H1 (cell line): ENCODE data around the gene SPINT2. TPM values are rescaled to one million over a fixed set of nuclear protein-coding genes. Genes with fewer than 3 reads are reported as not detected.

Experiments used
- CTCF ChIA-PET: fragments of 300-600 bp; sonication (Branson Sonifier 250); formaldehyde crosslinking; loops from one replicate; lab custom pipeline; 2021; ENCODE audit not compliant: partially characterized antibody; lab: Charles Lee
- POLR2A ChIA-PET: fragments of 300-600 bp; sonication (Branson Sonifier 250); formaldehyde crosslinking; loops from one replicate; lab custom pipeline; 2021; ENCODE audit warnings: inconsistent platforms; ENCODE audit not compliant: partially characterized antibody; lab: Charles Lee
- DNase-seq, 2 experiments: peaks; one replicate each; pipeline versions ENCODE4 v3.0.0 to v3.0.0-alpha.2; 2010 to 2022; ENCODE audit warnings: low spot score in 2 of 2, low read depth in 1 of 2, mixed read lengths in 1 of 2
- FAIRE-seq: peaks from 2 replicates; lab custom pipeline; 2011; peaks lifted over from hg19 to GRCh38; lab: Jason Lieb, UNC
- H2AFZ ChIP-seq: 2 replicates; pipeline ENCODE4 v1.8.1; 2012; ENCODE audit warnings: low read length, inconsistent platforms
- H2AK5ac ChIP-seq: 2 replicates; pipeline ENCODE4 v1.6.1; 2013; ENCODE audit warnings: low read depth, low read length
- H2BK120ac ChIP-seq: replicated peaks from 2 replicates; pipeline ENCODE3; 2013; ENCODE audit warnings: low read depth, low read length, inconsistent platforms
- H2BK12ac ChIP-seq: 2 replicates; pipeline ENCODE4 v1.6.1; 2013; ENCODE audit warnings: low read depth, low read length
- H2BK15ac ChIP-seq: 2 replicates; pipeline ENCODE4 v1.6.1; 2013; ENCODE audit warnings: low read length
- H2BK20ac ChIP-seq: 2 replicates; pipeline ENCODE4 v1.6.1; 2013; ENCODE audit warnings: low read length
- H2BK5ac ChIP-seq: 2 replicates; pipeline ENCODE4 v1.6.1; 2013; ENCODE audit warnings: low read depth, low read length
- H3K14ac ChIP-seq: 2 replicates; pipeline ENCODE4 v1.6.1; 2013; ENCODE audit warnings: inconsistent platforms; ENCODE audit not compliant: insufficient read length
- H3K18ac ChIP-seq: 2 replicates; pipeline ENCODE4 v1.6.1; 2013; ENCODE audit warnings: low read length; ENCODE audit errors: extremely low read depth
- H3K23ac ChIP-seq: 2 replicates; pipeline ENCODE4 v1.6.1; 2013; ENCODE audit warnings: inconsistent platforms; ENCODE audit not compliant: insufficient read length
- H3K23me2 ChIP-seq: 2 replicates; pipeline ENCODE4 v1.6.1; 2013; ENCODE audit warnings: low read depth, low read length
- H3K27ac ChIP-seq: 2 replicates; pipeline ENCODE4 v1.6.1; 2011; ENCODE audit warnings: low read depth, low read length, inconsistent platforms
- H3K27me3 ChIP-seq, 4 experiments: replicated peaks in 1 of 4; 1 replicate in 1 of 4; 2 replicates in 3 of 4; pipeline versions ENCODE4 v1.6.1 to v1.8.1; 2011 to 2013; ENCODE audit warnings: low read length in 3 of 4, mild to moderate bottlenecking in 3 of 4, inconsistent platforms in 2 of 4, mixed read lengths in 2 of 4, moderate library complexity in 1 of 4; ENCODE audit not compliant: control insufficient read depth in 3 of 4, insufficient read depth in 3 of 4; ENCODE audit errors: extremely low read depth in 1 of 4
- H3K36me3 ChIP-seq, 4 experiments: 2 replicates each; pipeline versions ENCODE4 v1.6.1 to v1.8.1; 2011 to 2013; ENCODE audit warnings: mild to moderate bottlenecking in 4 of 4, low read length in 3 of 4, moderate library complexity in 2 of 4, control low read depth in 1 of 4, inconsistent platforms in 1 of 4; ENCODE audit not compliant: insufficient read depth in 4 of 4, control insufficient read depth in 2 of 4
- H3K4ac ChIP-seq: replicated peaks from 2 replicates; pipeline ENCODE3; 2013; ENCODE audit warnings: low read length, low read depth, mixed read lengths, inconsistent platforms; ENCODE audit not compliant: insufficient read length
- H3K4me1 ChIP-seq, 4 experiments: replicated peaks in 1 of 4; 1 replicate in 1 of 4; 2 replicates in 3 of 4; pipeline versions ENCODE4 v1.6.1 to v1.8.1; 2011 to 2013; ENCODE audit warnings: low read length in 3 of 4, inconsistent platforms in 2 of 4, mixed read lengths in 1 of 4; ENCODE audit not compliant: insufficient read depth in 4 of 4, control insufficient read depth in 3 of 4
- H3K4me2 ChIP-seq, 2 experiments: 2 replicates each; pipeline versions ENCODE4 v1.6.1 to v1.8.1; 2011 to 2013; ENCODE audit warnings: low read depth in 2 of 2, low read length in 2 of 2, control low read depth in 1 of 2, inconsistent platforms in 1 of 2, mild to moderate bottlenecking in 1 of 2; ENCODE audit not compliant: insufficient read depth in 1 of 2
- H3K4me3 ChIP-seq, 4 experiments: fragments of 200-600, 300-600 bp in 1 of 4; sonication (generic), shearing (Covaris generic), sonication (Bioruptor Twin) in 1 of 4; 2 replicates each; pipeline versions ENCODE4 v1.5.1 to v1.8.1; 2011 to 2016; ENCODE audit warnings: low read length in 4 of 4, low read depth in 3 of 4, control low read depth in 2 of 4, inconsistent platforms in 2 of 4, mild to moderate bottlenecking in 2 of 4, mixed read lengths in 1 of 4, moderate library complexity in 1 of 4; ENCODE audit not compliant: insufficient read depth in 2 of 4; ENCODE audit errors: extremely low read depth in 1 of 4
- H3K56ac ChIP-seq: replicated peaks from 2 replicates; pipeline ENCODE3; 2013; ENCODE audit warnings: low read depth, mild to moderate bottlenecking, mixed read lengths, low read length, inconsistent platforms; ENCODE audit not compliant: insufficient read length
- H3K79me1 ChIP-seq: 2 replicates; pipeline ENCODE4 v1.6.1; 2013; ENCODE audit warnings: low read depth, low read length, control low read depth
- H3K79me2 ChIP-seq, 2 experiments: 2 replicates each; pipeline versions ENCODE4 v1.6.1 to v1.8.1; 2012 to 2013; ENCODE audit warnings: low read length in 2 of 2, mild to moderate bottlenecking in 2 of 2, inconsistent platforms in 1 of 2; ENCODE audit not compliant: insufficient read depth in 2 of 2, control insufficient read depth in 1 of 2
- H3K9ac ChIP-seq, 4 experiments: replicated peaks in 1 of 4; 1 replicate in 1 of 4; 2 replicates in 3 of 4; pipeline versions ENCODE4 v1.6.1 to v1.8.1; 2011 to 2013; ENCODE audit warnings: low read depth in 3 of 4, low read length in 3 of 4, control low read depth in 2 of 4, mild to moderate bottlenecking in 2 of 4, moderate library complexity in 2 of 4, inconsistent platforms in 1 of 4; ENCODE audit errors: extremely low read depth in 1 of 4
- H3K9me3 ChIP-seq, 2 experiments: 2 replicates each; pipeline versions ENCODE4 v1.6.1 to v1.8.1; 2012 to 2013; ENCODE audit warnings: mild to moderate bottlenecking in 2 of 2, moderate library complexity in 2 of 2, control low read depth in 1 of 2, inconsistent platforms in 1 of 2, low read depth in 1 of 2, low read length in 1 of 2, mixed read lengths in 1 of 2; ENCODE audit not compliant: insufficient read depth in 2 of 2
- H4K20me1 ChIP-seq, 2 experiments: replicated peaks in 1 of 2; 2 replicates each; pipeline versions ENCODE3 to v1.8.1; 2011 to 2013; ENCODE audit warnings: inconsistent platforms in 2 of 2, low read length in 2 of 2, mild to moderate bottlenecking in 1 of 2; ENCODE audit not compliant: insufficient read depth in 2 of 2, control insufficient read depth in 1 of 2
- H4K5ac ChIP-seq: 2 replicates; pipeline ENCODE4 v1.6.1; 2013; ENCODE audit warnings: low read length, low read depth, mixed read lengths, inconsistent platforms; ENCODE audit not compliant: insufficient read length
- H4K8ac ChIP-seq: 2 replicates; pipeline ENCODE4 v1.8.0; 2013; ENCODE audit warnings: mild to moderate bottlenecking, moderate library complexity, low read length, inconsistent platforms; ENCODE audit not compliant: insufficient read depth; ENCODE audit errors: extremely low read depth
- H4K91ac ChIP-seq: replicated peaks from 2 replicates; pipeline ENCODE3; 2013; ENCODE audit warnings: low read length, mixed read lengths, inconsistent platforms; ENCODE audit not compliant: insufficient read length
- GTF2F1 ChIP-seq: IDR thresholded peaks from 2 replicates; pipeline ENCODE4 v1.6.1; 2012; ENCODE audit warnings: low read depth, low read length, improper control_type of control experiment, borderline replicate concordance
- SAP30 ChIP-seq: fragments of 300-600 bp; sonication (generic); IDR thresholded peaks from 2 replicates; pipeline ENCODE4 v1.7.1; 2012; ENCODE audit warnings: low read length, moderate library complexity, mild to moderate bottlenecking, inconsistent platforms; ENCODE audit not compliant: insufficient read depth, insufficient replicate concordance
- WGBS, 2 experiments: shearing (Covaris generic) in 1 of 2; methylation state at CpG; one replicate each; pipeline versions ENCODE4 v1.1.6 to v1.1.7; 2013 to 2015; ENCODE audit warnings: low lambda C conversion rate in 2 of 2, mixed read lengths in 2 of 2, inconsistent platforms in 1 of 2, low coverage in 1 of 2, missing lambda C conversion rate in 1 of 2; ENCODE audit not compliant: insufficient replicate concordance in 2 of 2, insufficient coverage in 1 of 2, insufficient read length in 1 of 2; ENCODE audit errors: extremely low coverage in 1 of 2, missing lambda C conversion rate in 1 of 2; 5-methylcytosine and 5-hydroxymethylcytosine counted together
- polyA plus RNA-seq, 7 experiments: library from polyadenylated mRNA; depleted of rRNA in 3 of 7; stranded (reverse) in 5 of 7; unstranded in 2 of 7; fragments of >200 nt in 5 of 7; fragments of 200-250 nt in 2 of 7; gene quantifications; 1 replicate in 5 of 7; 2 replicates in 1 of 7; 4 replicates in 1 of 7; pipeline versions ENCODE4 v1.2.1 to v1.2.3, GENCODE V29; 2011 to 2013; ENCODE audit warnings: missing spikeins in 2 of 7, mixed read lengths in 2 of 7
- total RNA-seq: library from RNA; stranded (reverse); fragmentation: NEBNext Ultra II Directional; extraction: Animal tissue kit (Norgen Biotek cat#: 25700); gene quantifications from 2 replicates; pipeline ENCODE4 v1.2.1, GENCODE V29; 2021

The SPINT2 gene
- total and polyA plus RNA-seq, 2 of the 8 experiments (the other 6 are each of a cell fraction or from before 2014, with no cell fraction given) = 294 to 296 TPM

- no peaks in the 10 kb centered on the region for H3K4me1 ChIP-seq
- H3K79me1 ChIP-seq = no peaks in the 10 kb centered on the region
- ChIA-PET CTCF (interaction anchor here (0.5 to 3.3 kb wide), 6 partner anchors 9 to 172 kb away, joined by 3 to 10 read pairs (median 4); no protein-coding TSS in a partner anchor), POLR2A (interaction anchor here (0.7 to 4.3 kb wide), 8 partner anchors 9 to 59 kb away, joined by 3 to 34 read pairs (median 4); partner anchors contain the start of genes C19orf33 and KCNK6)
- H2AFZ ChIP-seq = no peak overlapping the region
- H3K9me3 ChIP-seq = peaks cover 0 to 3% of the 10 kb centered on the region in 2 experiments; a peak in 1 of 4 replicates
- no peak overlapping the region for H4K5ac ChIP-seq
- DNase-seq (no peak), FAIRE-seq (no peak)
- H3K27me3 ChIP-seq = no peaks in the 10 kb centered on the region
- no peak overlapping the region for H3K4ac ChIP-seq
- no peak overlapping the region for H2BK15ac ChIP-seq
- H3K23ac ChIP-seq = no peak overlapping the region
- no peak overlapping the region for H2BK5ac ChIP-seq
- WGBS, 2 experiments = 88% methylated on average over 8 of the region's 8 CpGs; no CpG with 5 or more reads in 1 of the 2 experiments
- no peak overlapping the region for H2AK5ac ChIP-seq
- no peak overlapping the region for H3K56ac ChIP-seq
- H2BK12ac ChIP-seq = no peak overlapping the region
- H2BK120ac ChIP-seq = no peak overlapping the region
- H3K9ac ChIP-seq = no peak overlapping the region
- no peak overlapping the region for H3K18ac ChIP-seq
- no peak for TF ChIP-seq GTF2F1
- TF ChIP-seq SAP30 = no peak
- no peak overlapping the region for H4K8ac ChIP-seq
- H3K36me3 ChIP-seq = peaks cover 8 to 33% (median 26%) of the 10 kb centered on the region in 4 experiments; a peak in 7 of 8 replicates
- no peaks in the 10 kb centered on the region for H3K23me2 ChIP-seq
- H2BK20ac ChIP-seq = no peak overlapping the region
- H3K79me2 ChIP-seq = no peaks in the 10 kb centered on the region
- no peak overlapping the region for H3K27ac ChIP-seq
- no peak overlapping the region for H3K4me2 ChIP-seq
- no peak overlapping the region for H3K4me3 ChIP-seq
- H3K14ac ChIP-seq = no peak overlapping the region
- no peak overlapping the region for H4K91ac ChIP-seq
- H4K20me1 ChIP-seq = peaks cover 0 to 5% of the 10 kb centered on the region in 2 experiments
Observed at GRCh38 chr19:38294090-38294489, 29.7 kb downstream of the SPINT2 start.
